HG03159 (cell line): Measurements from ENCODE around the gene NUMBL.
"Not testable (repeated sequence)": the region's sequence is repeated elsewhere in the genome, so short reads cannot be mapped to it uniquely, and the experiment has no call there.

Source experiments
- ATAC-seq: cut with Tn5 transposase; IDR thresholded peaks from one replicate; pipeline ENCODE4 v1.9.1; 2021; ENCODE audit warnings: mild to moderate bottlenecking, moderate library complexity; ENCODE audit not compliant: unreplicated experiment

The NUMBL gene

DNA sequence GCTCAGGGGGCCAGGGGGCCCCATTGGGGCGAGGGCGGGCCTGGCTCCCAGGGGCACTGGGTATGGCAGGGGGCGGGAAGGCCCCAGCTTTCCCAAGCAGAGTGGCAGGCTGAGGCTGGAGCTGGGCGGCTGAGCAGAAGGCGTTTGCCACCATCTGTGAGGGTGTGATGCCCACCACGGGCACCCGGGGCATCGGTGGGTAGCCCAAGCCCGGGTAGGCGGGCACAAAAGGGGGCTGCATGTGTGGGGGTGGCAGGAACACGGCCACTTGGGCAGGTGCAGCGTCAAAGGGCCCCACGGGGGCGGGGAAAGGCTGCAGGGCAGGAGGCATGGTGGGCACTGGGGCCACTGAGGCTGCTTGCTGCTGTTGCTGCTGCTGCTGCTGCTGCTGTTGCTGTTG, 22.8 kb downstream of the NUMBL start:
- ATAC-seq: no peak

- ATAC-seq: no peak
Measured at GRCh38 chr19:40666803-40667438, 23.5 kb downstream of the NUMBL start.

- no peak for ATAC-seq
Measured at GRCh38 chr19:40663695-40664692, 26.5 kb downstream of the NUMBL start.

DNA sequence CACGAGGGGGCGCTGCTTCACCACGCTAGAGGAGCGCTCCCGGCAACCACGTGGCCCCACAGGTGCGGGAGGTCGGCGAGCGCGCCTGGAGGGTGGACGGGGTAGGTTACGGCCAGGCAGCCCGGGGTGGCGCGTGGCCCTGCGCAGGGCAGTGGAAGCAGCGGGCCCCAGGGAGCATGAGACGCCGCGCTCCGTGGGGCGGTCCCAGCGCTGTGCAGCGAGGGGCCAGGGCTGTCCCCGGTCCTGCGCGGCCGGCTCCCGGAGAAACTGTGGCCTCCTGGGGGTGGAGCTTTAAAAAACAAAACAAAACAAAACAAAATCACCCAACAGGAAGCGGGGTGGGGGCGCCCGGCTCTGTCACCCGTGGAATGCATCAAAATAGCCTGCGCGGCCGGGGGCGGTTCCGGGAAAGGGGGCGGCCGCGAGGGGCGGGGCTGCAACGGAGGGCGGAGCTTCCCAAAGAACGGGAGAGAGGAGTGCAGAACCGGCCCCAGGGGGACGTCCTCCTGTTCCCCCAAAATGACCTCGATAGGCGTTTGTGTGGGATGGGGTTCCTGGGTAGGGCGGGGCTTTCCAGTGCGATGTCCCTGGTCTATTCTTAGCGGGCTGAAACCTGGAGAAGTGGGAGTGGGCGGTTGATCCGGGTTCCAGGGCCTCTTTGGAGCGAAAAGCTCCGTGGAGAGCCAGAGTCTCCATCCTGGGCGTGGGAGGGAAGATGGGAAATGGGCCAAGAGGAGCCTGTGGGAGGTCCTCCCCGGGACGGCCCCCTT, 27.3 kb downstream of the NUMBL start:
- peak; percentile 86 for ATAC-seq

- no peak for ATAC-seq
Measured at GRCh38 chr19:40661616-40662015, 28.8 kb downstream of the NUMBL start.

- ATAC-seq: no peak
Measured at GRCh38 chr19:40659566-40659965, 30.9 kb downstream of the NUMBL start.

DNA sequence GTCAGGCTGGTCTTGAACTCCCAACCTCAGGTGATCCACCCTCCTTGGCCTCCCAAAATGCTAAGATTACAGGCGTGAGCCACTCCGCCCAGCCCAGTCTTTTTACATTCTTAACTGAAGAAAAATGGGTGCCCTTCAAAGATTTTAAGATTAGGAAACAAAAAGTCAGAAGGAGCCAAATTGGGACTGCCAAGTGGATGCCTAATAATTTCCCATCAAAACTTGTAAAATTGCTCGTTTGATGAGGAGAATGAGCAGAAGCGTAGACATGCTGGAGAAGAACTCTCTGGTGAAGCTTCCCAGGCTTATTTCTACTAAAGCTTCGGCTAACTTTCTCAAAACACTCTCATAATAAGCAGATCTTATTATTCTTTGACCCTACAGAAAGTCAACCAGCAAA, 31.3 kb downstream of the NUMBL start:
- no peak for ATAC-seq

- no peak for ATAC-seq
Measured at GRCh38 chr19:40658031-40658430, 32.4 kb downstream of the NUMBL start.

GRCh38 chr19:40655684-40656083, 34.8 kb downstream of the NUMBL start:
- ATAC-seq: not testable (repeated sequence)

DNA sequence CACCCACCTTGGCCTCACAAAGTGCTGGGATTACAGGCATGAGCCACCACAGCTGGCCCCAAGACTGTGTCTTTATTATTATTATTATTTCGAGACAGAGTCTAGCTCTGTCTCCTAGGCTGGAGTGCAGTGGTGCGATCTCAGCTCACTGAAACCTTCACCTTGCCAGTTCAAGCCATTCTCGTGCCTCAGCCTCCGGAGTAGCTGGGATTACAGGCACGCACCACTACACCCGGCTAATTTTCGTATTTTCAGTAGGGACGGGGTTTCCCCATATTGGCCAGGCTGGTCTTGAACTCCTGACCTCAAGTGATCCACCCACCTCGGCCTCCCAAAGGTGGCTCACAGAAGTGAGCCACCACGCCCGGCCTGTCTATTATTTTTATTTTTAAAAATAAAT, 38.1 kb downstream of the NUMBL start:
- not testable (repeated sequence) for ATAC-seq

GRCh38 chr19:40650749-40651305, 39.6 kb downstream of the NUMBL start:
- ATAC-seq: no peak

- not testable (repeated sequence) for ATAC-seq
Measured at GRCh38 chr19:40649903-40650675, 40.4 kb downstream of the NUMBL start.

DNA sequence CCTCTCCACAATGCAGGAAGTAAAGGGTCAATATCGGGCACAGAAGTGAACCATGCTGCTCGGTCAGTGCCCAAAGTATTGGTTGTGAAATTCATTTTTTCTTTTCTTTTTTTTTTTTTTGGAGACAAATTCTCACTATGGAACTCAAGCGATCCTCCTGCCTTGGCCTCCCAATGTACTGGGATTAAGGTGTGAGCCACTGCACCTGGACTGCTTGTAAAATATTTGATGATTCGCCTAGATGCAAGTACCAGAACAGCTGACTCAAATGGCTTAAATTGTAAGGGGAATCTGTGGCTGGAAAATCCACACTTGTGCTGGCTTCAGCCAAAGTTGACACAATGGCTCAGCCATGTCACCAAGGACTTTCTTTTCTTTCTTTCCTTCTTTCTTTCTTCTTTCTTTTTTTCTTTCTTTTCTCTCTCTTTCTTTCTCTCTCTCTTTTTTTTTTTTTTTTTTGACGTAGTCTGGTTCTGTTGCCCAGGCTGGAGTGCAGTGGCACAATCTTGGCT, 43.7 kb downstream of the NUMBL start:
- no peak for ATAC-seq

DNA sequence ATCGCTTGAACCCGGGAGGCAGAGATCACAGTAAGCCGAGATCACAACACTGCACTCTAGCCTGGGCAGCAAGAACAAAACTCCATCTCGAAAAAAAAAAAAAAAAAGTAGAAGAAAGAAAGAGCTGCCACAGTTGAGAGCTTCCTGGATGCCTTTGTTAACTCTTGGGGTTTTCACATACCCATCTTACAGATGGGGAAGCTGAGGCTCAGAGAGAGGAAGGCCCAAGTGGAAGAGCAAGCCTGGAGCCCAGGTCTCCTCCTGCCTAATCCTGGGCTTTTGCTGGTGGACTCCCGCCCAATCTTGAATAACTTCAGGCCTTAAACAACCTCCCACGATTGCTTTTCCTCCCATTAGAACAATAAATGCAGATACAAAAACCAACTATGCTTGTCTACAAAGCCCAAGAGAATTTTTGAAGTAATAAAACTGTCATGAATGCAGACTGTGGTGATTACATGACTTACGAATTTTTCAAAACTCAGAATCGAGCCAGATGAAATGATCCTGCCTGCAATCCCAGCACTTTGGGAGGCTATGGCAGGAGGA, 47.6 kb downstream of the NUMBL start:
- ATAC-seq: no peak

GRCh38 chr19:40642051-40642706, 48.3 kb downstream of the NUMBL start:
- ATAC-seq: no peak

GRCh38 chr19:40641281-40641680, 49.2 kb downstream of the NUMBL start:
- no peak for ATAC-seq

DNA sequence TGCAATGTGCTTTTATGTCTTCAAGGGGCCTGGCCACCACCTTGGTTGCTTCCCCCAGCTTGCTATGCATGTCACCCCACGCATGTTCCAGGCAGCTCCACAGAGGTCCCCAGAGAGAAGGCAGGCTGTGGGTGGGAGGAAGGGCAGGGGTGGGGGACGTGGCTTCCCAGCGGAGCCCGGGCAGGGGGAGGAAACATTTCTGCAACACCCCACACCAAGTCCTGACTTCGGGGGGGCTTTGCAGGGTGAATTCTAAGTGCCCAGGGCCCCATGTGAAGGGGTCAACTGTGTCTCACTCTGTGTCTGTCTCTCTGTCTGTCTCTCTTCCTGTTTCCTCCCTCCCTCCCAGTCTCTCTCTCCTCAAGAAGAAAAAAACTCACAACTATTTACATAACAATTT, 49.7 kb downstream of the NUMBL start:
- ATAC-seq: no peak

DNA sequence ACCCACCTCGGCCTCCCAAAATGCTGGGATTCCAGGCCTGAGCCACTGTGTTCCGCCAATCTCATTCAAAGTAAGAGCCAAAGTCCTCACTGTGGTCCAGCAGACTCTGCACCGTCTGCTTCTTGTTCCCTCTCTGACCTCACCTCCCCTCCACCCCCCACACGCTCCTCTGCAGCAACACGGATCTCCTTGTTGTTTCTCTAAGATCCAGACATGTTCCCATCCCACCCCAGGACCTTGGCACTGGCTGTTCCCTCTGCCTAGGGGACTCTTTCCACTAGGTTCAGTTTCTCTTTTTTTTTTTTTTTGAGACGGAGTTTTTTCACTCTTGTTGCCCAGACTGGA, 50.8 kb downstream of the NUMBL start:
- no peak for ATAC-seq

DNA sequence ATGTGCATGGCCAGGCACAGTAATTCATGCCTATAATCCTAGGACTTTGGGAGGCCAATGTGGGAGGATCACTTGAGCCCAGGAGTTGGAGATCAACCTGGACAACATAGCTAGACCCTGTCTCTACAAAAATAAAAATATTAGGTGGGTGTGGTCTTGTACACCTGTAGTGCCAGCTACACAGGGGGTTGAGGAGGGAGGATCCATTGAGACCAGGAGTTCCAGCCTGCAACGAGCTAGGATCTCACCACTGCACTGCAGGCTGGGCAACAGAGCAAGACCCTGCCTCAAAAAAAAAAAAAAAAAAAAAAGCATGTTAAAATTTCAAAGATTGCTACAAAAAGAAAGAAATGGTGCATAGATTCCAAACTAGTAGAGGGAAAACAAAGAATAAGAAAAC, 52.1 kb downstream of the NUMBL start:
- ATAC-seq: no peak
